Loucy (cell line): ENCODE data around the gene HSPA2.
"Not testable (repeated sequence)": the region's sequence is repeated elsewhere in the genome, so short reads cannot be mapped to it uniquely, and the experiment has no call there.

Experiments used
- H2AFZ ChIP-seq: fragments of 200-600 bp; sonication (generic); 2 replicates; pipeline ENCODE4 v1.6.0; 2016; ENCODE audit warnings: antibody characterized with exemption, mild to moderate bottlenecking, low read length, moderate library complexity
- H3F3A ChIP-seq: fragments of 200-600 bp; 2 replicates; pipeline ENCODE4 v1.6.0; 2016; ENCODE audit warnings: antibody characterized with exemption, low read depth, mild to moderate bottlenecking
- H3K27me3 ChIP-seq: fragments of 200-600 bp; sonication (generic); 2 replicates; pipeline ENCODE4 v1.6.1; 2014; ENCODE audit warnings: low read length, mild to moderate bottlenecking; ENCODE audit not compliant: insufficient read depth, poor library complexity, severe bottlenecking
- H3K36me3 ChIP-seq: fragments of 200-600 bp; sonication (generic); 2 replicates; pipeline ENCODE4 v1.6.1; 2016; ENCODE audit warnings: low read length; ENCODE audit not compliant: insufficient read depth
- H3K4me1 ChIP-seq: fragments of 200-600 bp; sonication (generic); 2 replicates; pipeline ENCODE4 v1.5.1; 2014; ENCODE audit warnings: low read length, mild to moderate bottlenecking; ENCODE audit not compliant: insufficient read depth, poor library complexity, severe bottlenecking
- H3K4me2 ChIP-seq: fragments of 200-600 bp; sonication (generic); 2 replicates; pipeline ENCODE4 v1.6.0; 2014; ENCODE audit warnings: antibody characterized with exemption, low read length, low read depth, mild to moderate bottlenecking; ENCODE audit not compliant: poor library complexity, severe bottlenecking
- H3K4me3 ChIP-seq: fragments of 200-600 bp; sonication (generic); 2 replicates; pipeline ENCODE4 v1.5.1; 2014; ENCODE audit warnings: low read length, mild to moderate bottlenecking, mixed read lengths; ENCODE audit not compliant: poor library complexity, severe bottlenecking
- H3K79me2 ChIP-seq: fragments of 200-600 bp; sonication (generic); 2 replicates; pipeline ENCODE4 v1.6.1; 2014; ENCODE audit warnings: low read length; ENCODE audit not compliant: insufficient read depth
- H3K9ac ChIP-seq: fragments of 200-600 bp; sonication (generic); 2 replicates; pipeline ENCODE4 v1.6.0; 2014; ENCODE audit warnings: mild to moderate bottlenecking, low read depth, low read length, moderate library complexity; ENCODE audit not compliant: poor library complexity, severe bottlenecking
- H3K9me2 ChIP-seq: fragments of 200-600 bp; sonication (generic); replicated peaks from 2 replicates; pipeline ENCODE4 v1.6.1; 2016; ENCODE audit warnings: low read depth, low read length, mixed read lengths
- H3K9me3 ChIP-seq: fragments of 200-600 bp; sonication (generic); 2 replicates; pipeline ENCODE4 v1.6.1; 2014; ENCODE audit warnings: mild to moderate bottlenecking, antibody characterized with exemption, low read length, low read depth; ENCODE audit not compliant: insufficient read depth
- H4K20me1 ChIP-seq: fragments of 200-600 bp; sonication (generic); 2 replicates; pipeline ENCODE4 v1.6.0; 2014; ENCODE audit warnings: antibody characterized with exemption, low read length, mild to moderate bottlenecking; ENCODE audit not compliant: insufficient read depth, poor library complexity, severe bottlenecking
- EZH2phosphoT487 ChIP-seq: fragments of 200-600 bp; IDR thresholded peaks from 2 replicates; pipeline ENCODE4 v1.6.1; 2018; ENCODE audit warnings: antibody characterized with exemption, mild to moderate bottlenecking, moderate library complexity, borderline replicate concordance
- TF ChIP-seq, protein P1 (sequence below): fragments of 200-600 bp; sonication (generic); conservative IDR thresholded peaks from 2 replicates; pipeline ENCODE4 v1.5.1; 2014; ENCODE audit warnings: mild to moderate bottlenecking, antibody characterized with exemption, low read length

The HSPA2 gene

DNA sequence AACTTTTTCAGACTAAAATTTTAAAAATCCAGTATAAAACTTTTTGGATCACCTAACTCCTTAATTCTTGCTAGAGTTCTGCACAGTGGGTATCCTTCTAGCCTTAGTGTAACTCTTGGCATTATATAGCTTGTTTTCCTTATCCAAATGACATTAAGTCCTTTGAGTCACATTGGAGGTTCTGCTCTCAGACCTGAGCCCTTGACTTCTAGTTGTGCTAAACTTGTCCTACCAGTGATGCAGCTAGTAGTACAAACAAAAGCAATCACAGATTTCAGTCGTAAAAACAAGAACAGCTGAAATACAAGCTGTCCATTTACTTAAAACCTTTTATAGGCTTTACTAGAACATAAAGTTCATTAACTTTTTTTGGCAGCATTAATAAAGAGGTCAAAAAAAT, 25.5 kb upstream of the HSPA2 start:
- Histone ChIP-seq H3K4me1 (peaks cover 32% of the 10 kb centered on the region), H3K4me3 (no peak overlapping the region), H3F3A (peaks cover 5% of the 10 kb centered on the region), H3K9ac (no peak overlapping the region), H2AFZ (no peak overlapping the region), H3K79me2 (peaks cover 99% of the 10 kb centered on the region), H3K4me2 (peak overlapping the region; percentile 3), H3K9me2 (no peaks in the 10 kb centered on the region), H3K36me3 (peaks cover 7% of the 10 kb centered on the region; the same call in 1 of the 2 replicates), H4K20me1 (peaks cover 85% of the 10 kb centered on the region), H3K27me3 (no peaks in the 10 kb centered on the region), H3K9me3 (no peaks in the 10 kb centered on the region)
- TF ChIP-seq EZH2phosphoT487 = no peak
- TF ChIP-seq, protein P1, sequence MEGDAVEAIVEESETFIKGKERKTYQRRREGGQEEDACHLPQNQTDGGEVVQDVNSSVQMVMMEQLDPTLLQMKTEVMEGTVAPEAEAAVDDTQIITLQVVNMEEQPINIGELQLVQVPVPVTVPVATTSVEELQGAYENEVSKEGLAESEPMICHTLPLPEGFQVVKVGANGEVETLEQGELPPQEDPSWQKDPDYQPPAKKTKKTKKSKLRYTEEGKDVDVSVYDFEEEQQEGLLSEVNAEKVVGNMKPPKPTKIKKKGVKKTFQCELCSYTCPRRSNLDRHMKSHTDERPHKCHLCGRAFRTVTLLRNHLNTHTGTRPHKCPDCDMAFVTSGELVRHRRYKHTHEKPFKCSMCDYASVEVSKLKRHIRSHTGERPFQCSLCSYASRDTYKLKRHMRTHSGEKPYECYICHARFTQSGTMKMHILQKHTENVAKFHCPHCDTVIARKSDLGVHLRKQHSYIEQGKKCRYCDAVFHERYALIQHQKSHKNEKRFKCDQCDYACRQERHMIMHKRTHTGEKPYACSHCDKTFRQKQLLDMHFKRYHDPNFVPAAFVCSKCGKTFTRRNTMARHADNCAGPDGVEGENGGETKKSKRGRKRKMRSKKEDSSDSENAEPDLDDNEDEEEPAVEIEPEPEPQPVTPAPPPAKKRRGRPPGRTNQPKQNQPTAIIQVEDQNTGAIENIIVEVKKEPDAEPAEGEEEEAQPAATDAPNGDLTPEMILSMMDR = no peak

DNA sequence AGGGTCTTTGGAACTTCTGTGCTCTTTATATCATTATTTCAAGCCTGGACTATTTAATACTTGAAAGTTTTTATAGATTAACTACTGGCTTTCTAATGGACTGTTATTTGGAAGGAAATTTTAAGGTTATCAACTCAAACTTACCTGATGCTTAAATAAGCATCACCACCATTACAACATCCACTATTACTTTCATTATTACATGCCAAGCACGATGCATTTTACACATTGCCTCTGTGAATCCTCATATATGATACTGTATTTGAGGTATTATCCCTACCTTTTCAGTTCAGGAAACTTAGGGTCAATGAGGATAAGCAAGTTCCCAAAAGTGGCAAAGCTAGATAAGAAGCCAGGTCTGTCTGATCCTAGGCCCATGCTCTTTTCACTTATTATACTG, 23.6 kb upstream of the HSPA2 start:
- H3K9me3 ChIP-seq = no peaks in the 10 kb centered on the region
- H2AFZ ChIP-seq = no peak overlapping the region
- H3K36me3 ChIP-seq = peaks cover 7% of the 10 kb centered on the region; the same call in 1 of the 2 replicates
- H3K27me3 ChIP-seq = no peaks in the 10 kb centered on the region
- no peaks in the 10 kb centered on the region for H3K9me2 ChIP-seq
- H3K79me2 ChIP-seq = peaks cover 98% of the 10 kb centered on the region
- TF ChIP-seq, protein P1 = no peak
- no peak for TF ChIP-seq EZH2phosphoT487
- H3K4me2 ChIP-seq = peak overlapping the region; percentile 46
- no peak overlapping the region for H3K9ac ChIP-seq
- H4K20me1 ChIP-seq = peaks cover 80% of the 10 kb centered on the region
- no peak overlapping the region for H3K4me3 ChIP-seq
- H3F3A ChIP-seq = no peaks in the 10 kb centered on the region
- H3K4me1 ChIP-seq = peaks cover 14% of the 10 kb centered on the region

DNA sequence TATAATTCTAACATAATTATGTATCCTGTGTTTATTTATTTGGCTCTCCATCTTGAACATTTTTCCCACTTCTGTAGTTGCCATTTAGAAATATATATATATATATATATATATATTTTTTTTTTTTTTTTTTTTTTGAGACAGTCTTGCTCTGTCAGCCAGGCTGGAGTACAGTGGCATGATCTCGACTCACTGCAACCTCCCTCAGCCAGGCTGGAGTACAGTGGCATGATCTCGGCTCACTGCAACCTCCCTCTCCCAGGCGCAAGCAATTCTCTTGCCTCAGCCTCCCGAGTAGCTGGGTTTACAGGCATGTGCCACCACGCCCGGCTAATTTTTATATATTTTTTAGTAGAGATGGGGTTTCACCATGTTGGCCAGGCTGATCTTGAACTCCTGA, 22.9 kb upstream of the HSPA2 start:
- Histone ChIP-seq H3K79me2 (peaks cover 95% of the 10 kb centered on the region), H3K36me3 (peaks cover 14% of the 10 kb centered on the region; the same call in 1 of the 2 replicates), H4K20me1 (peaks cover 73% of the 10 kb centered on the region)
- H3K4me2 ChIP-seq, H3K4me3 ChIP-seq, H3K4me1 ChIP-seq, H3K9me3 ChIP-seq, H3K9ac ChIP-seq, H3K27me3 ChIP-seq, H3F3A ChIP-seq, H2AFZ ChIP-seq, H3K9me2 ChIP-seq: not testable (repeated sequence)

DNA sequence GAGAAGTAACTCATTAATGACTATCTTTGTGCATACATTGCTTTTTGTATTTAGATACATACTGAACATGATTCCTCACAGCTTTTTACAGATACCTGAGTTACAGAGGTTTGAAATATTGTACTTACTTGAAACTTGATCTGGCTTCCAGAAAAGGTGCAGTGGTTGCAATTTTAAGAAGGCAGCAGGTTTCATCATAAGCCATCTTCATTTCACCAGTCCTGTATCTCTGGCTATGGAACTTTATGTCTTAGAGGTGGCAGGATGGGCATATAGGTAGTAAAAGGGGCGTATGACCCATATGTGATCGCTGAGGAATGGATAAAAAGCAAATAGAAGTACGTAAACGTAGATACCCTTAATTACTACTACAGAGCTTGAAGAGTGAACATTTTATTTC, 22.3 kb upstream of the HSPA2 start:
- no peaks in the 10 kb centered on the region for H3F3A ChIP-seq
- TF ChIP-seq, protein P1 = no peak
- TF ChIP-seq EZH2phosphoT487 = no peak
- H3K4me3 ChIP-seq = no peak overlapping the region
- H3K9ac ChIP-seq = no peak overlapping the region
- no peak overlapping the region for H3K4me2 ChIP-seq
- H4K20me1 ChIP-seq = peaks cover 68% of the 10 kb centered on the region
- peaks cover 4% of the 10 kb centered on the region for H3K4me1 ChIP-seq
- H3K27me3 ChIP-seq = no peaks in the 10 kb centered on the region
- H3K9me3 ChIP-seq = no peaks in the 10 kb centered on the region
- no peaks in the 10 kb centered on the region for H3K9me2 ChIP-seq
- H3K79me2 ChIP-seq = peaks cover 92% of the 10 kb centered on the region
- no peak overlapping the region for H2AFZ ChIP-seq
- H3K36me3 ChIP-seq = peaks cover 19% of the 10 kb centered on the region; the same call in 1 of the 2 replicates
